ENCODE measurements around the gene SLC9A1. TPM values are rescaled to one million over a fixed set of nuclear protein-coding genes. Genes with fewer than 3 reads are reported as not detected.

SLC9A1 gene
- total RNA-seq, 6 donors from 2014 or later, result 18.1 to 51.4 (median 31.5) TPM

- WGBS, 2 donors, result 100% methylated on average over 1 of the region's 1 CpG
- Histone ChIP-seq H3K27me3 (no peaks in the 10 kb centered on the region), H3K9me3 (no peaks in the 10 kb centered on the region), H3K36me3 (peaks cover 0 to 4% (median 0%) of the 10 kb centered on the region in 4 donors), H3K4me3 (no peak overlapping the region), H3K4me1 (peaks cover 26 to 78% (median 57%) of the 10 kb centered on the region in 4 donors), H3K27ac (peak overlapping the region in 1 of 4 donors; percentile 49)
- DNase-seq, result no peak
- ATAC-seq (ENCODE audit: low FRiP score in 2 of 2), result no peak
- no peak for TF ChIP-seq POLR2A (IDR thresholded peaks at IDR 0.05)
- TF ChIP-seq POLR2AphosphoS5 (IDR thresholded peaks at IDR 0.05), result no peak
- TF ChIP-seq EP300 (IDR thresholded peaks at IDR 0.05), result no peak
- no peak for TF ChIP-seq CTCF (IDR thresholded peaks at IDR 0.05)
Measured at GRCh38 chr1:27147842-27148518, 6.9 kb downstream of the SLC9A1 start.

GRCh38 chr1:27145934-27146354 is 9.0 kb downstream of the SLC9A1 start:
- peak in 1 of 2 donors; percentile 81 for ATAC-seq (ENCODE audit: low FRiP score in 2 of 2)
- H3K36me3 ChIP-seq, result peaks cover 0 to 4% (median 0%) of the 10 kb centered on the region in 4 donors
- TF ChIP-seq POLR2A (IDR thresholded peaks at IDR 0.05) (no peak), EP300 (IDR thresholded peaks at IDR 0.05) (no peak), CTCF (IDR thresholded peaks at IDR 0.05) (no peak), POLR2AphosphoS5 (IDR thresholded peaks at IDR 0.05) (no peak)
- H3K4me1 ChIP-seq, result peaks cover 18 to 75% (median 45%) of the 10 kb centered on the region in 4 donors
- 81 to 92% methylated on average over 7 of the region's 7 CpGs for WGBS, 2 donors
- no peaks in the 10 kb centered on the region for H3K27me3 ChIP-seq
- DNase-seq, result no peak
- H3K4me3 ChIP-seq, result no peak overlapping the region
- no peaks in the 10 kb centered on the region for H3K9me3 ChIP-seq
- H3K27ac ChIP-seq, result peak overlapping the region; percentile 55 to 66 (median 59)

GRCh38 chr1:27144920-27145661 is 9.8 kb downstream of the SLC9A1 start:
- ATAC-seq (ENCODE audit: low FRiP score in 2 of 2) (peak in 1 of 2 donors; percentile 63), DNase-seq (no peak)
- no peaks in the 10 kb centered on the region for H3K27me3 ChIP-seq
- WGBS, 2 donors, result 90% methylated on average over 3 to 5 of the region's 5 CpGs
- H3K4me3 ChIP-seq, result no peak overlapping the region
- TF ChIP-seq POLR2A (IDR thresholded peaks at IDR 0.05), result no peak
- no peak for TF ChIP-seq CTCF (IDR thresholded peaks at IDR 0.05)
- TF ChIP-seq EP300 (IDR thresholded peaks at IDR 0.05), result no peak
- no peak for TF ChIP-seq POLR2AphosphoS5 (IDR thresholded peaks at IDR 0.05)
- H3K4me1 ChIP-seq, result peaks cover 12 to 75% (median 42%) of the 10 kb centered on the region in 4 donors
- no peaks in the 10 kb centered on the region for H3K9me3 ChIP-seq
- peak overlapping the region; percentile 55 to 66 (median 59) for H3K27ac ChIP-seq
- H3K36me3 ChIP-seq, result peaks cover 0 to 4% (median 0%) of the 10 kb centered on the region in 4 donors

GRCh38 chr1:27144049-27144748 is 10.7 kb downstream of the SLC9A1 start:
- H3K27ac ChIP-seq, result peak overlapping the region in 2 of 4 donors; percentile 60 to 66
- H3K4me1 ChIP-seq, result peaks cover 10 to 73% (median 39%) of the 10 kb centered on the region in 4 donors

More at GRCh38 chr1:27144049-27144748, 10.7 kb downstream of the SLC9A1 start:
- no peaks in the 10 kb centered on the region for H3K27me3 ChIP-seq
- TF ChIP-seq CTCF (IDR thresholded peaks at IDR 0.05) (no peak), POLR2AphosphoS5 (IDR thresholded peaks at IDR 0.05) (no peak), POLR2A (IDR thresholded peaks at IDR 0.05) (no peak), EP300 (IDR thresholded peaks at IDR 0.05) (no peak)
- 73 to 80% methylated on average over 9 of the region's 9 CpGs for WGBS, 2 donors
- DNase-seq, result peak in 1 of 2 donors; percentile 52
- H3K36me3 ChIP-seq, result peaks cover 0 to 4% (median 0%) of the 10 kb centered on the region in 4 donors
- H3K4me3 ChIP-seq, result no peak overlapping the region
- H3K9me3 ChIP-seq, result no peaks in the 10 kb centered on the region
- no peak for ATAC-seq (ENCODE audit: low FRiP score in 2 of 2)

Data from upper lobe of left lung (tissue), 6 donors.